ENCODE measurements around the gene TMEM234. TPM values are rescaled to one million over a fixed set of nuclear protein-coding genes. Genes with fewer than 3 reads are reported as not detected.

Gene TMEM234
- total and polyA plus RNA-seq, 2 of the 8 experiments (the other 6 are each of a cell fraction or from before 2014, with no cell fraction given), result 8.7 to 8.9 TPM

DNA sequence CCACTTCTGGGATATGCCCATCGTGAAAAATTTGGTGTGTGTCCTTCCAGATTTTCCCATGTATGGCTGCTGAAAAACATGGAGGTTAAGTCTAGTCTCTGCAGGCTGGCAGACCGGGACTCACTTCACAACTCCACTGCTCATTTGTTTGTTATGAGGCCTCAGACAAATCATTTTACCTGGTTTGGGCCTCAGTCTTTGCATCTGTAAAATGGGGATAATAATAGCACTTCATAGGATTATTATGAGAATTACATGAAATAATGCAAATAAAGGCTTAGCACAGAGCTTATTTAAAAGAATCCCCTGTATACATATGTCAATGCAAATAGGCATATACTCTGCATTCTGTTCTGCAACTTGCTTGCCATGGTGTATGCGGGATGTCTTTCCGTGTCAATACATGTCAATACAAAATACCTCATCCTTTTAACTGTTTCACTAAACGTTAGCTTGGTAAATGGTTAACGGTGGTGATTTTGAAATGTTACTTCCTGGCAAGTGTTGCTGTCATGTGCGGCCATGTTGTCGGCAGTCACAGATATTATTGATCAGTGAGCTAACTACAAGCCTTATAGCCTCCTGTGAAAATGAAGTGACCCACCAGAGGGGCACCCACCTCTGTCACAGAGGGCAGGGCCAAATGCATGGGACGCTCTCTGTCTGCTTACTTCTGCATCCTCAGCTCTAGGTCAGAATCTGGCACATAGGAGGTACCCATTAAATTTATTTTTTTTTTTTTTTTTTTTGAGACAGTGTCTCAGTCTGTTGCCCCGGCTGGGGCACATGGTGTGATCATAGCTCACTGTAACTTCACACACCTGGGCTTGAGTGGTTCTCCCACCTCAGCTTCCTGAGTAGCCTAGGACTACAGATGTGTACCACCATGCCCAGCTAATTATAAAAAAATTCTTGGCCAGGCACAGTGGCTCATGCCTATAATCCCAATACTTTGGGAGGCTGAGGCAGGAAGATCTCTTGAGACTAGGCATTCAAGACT lies 33.2 kb upstream of the TMEM234 start (continued):
- TF ChIP-seq, protein P1, sequence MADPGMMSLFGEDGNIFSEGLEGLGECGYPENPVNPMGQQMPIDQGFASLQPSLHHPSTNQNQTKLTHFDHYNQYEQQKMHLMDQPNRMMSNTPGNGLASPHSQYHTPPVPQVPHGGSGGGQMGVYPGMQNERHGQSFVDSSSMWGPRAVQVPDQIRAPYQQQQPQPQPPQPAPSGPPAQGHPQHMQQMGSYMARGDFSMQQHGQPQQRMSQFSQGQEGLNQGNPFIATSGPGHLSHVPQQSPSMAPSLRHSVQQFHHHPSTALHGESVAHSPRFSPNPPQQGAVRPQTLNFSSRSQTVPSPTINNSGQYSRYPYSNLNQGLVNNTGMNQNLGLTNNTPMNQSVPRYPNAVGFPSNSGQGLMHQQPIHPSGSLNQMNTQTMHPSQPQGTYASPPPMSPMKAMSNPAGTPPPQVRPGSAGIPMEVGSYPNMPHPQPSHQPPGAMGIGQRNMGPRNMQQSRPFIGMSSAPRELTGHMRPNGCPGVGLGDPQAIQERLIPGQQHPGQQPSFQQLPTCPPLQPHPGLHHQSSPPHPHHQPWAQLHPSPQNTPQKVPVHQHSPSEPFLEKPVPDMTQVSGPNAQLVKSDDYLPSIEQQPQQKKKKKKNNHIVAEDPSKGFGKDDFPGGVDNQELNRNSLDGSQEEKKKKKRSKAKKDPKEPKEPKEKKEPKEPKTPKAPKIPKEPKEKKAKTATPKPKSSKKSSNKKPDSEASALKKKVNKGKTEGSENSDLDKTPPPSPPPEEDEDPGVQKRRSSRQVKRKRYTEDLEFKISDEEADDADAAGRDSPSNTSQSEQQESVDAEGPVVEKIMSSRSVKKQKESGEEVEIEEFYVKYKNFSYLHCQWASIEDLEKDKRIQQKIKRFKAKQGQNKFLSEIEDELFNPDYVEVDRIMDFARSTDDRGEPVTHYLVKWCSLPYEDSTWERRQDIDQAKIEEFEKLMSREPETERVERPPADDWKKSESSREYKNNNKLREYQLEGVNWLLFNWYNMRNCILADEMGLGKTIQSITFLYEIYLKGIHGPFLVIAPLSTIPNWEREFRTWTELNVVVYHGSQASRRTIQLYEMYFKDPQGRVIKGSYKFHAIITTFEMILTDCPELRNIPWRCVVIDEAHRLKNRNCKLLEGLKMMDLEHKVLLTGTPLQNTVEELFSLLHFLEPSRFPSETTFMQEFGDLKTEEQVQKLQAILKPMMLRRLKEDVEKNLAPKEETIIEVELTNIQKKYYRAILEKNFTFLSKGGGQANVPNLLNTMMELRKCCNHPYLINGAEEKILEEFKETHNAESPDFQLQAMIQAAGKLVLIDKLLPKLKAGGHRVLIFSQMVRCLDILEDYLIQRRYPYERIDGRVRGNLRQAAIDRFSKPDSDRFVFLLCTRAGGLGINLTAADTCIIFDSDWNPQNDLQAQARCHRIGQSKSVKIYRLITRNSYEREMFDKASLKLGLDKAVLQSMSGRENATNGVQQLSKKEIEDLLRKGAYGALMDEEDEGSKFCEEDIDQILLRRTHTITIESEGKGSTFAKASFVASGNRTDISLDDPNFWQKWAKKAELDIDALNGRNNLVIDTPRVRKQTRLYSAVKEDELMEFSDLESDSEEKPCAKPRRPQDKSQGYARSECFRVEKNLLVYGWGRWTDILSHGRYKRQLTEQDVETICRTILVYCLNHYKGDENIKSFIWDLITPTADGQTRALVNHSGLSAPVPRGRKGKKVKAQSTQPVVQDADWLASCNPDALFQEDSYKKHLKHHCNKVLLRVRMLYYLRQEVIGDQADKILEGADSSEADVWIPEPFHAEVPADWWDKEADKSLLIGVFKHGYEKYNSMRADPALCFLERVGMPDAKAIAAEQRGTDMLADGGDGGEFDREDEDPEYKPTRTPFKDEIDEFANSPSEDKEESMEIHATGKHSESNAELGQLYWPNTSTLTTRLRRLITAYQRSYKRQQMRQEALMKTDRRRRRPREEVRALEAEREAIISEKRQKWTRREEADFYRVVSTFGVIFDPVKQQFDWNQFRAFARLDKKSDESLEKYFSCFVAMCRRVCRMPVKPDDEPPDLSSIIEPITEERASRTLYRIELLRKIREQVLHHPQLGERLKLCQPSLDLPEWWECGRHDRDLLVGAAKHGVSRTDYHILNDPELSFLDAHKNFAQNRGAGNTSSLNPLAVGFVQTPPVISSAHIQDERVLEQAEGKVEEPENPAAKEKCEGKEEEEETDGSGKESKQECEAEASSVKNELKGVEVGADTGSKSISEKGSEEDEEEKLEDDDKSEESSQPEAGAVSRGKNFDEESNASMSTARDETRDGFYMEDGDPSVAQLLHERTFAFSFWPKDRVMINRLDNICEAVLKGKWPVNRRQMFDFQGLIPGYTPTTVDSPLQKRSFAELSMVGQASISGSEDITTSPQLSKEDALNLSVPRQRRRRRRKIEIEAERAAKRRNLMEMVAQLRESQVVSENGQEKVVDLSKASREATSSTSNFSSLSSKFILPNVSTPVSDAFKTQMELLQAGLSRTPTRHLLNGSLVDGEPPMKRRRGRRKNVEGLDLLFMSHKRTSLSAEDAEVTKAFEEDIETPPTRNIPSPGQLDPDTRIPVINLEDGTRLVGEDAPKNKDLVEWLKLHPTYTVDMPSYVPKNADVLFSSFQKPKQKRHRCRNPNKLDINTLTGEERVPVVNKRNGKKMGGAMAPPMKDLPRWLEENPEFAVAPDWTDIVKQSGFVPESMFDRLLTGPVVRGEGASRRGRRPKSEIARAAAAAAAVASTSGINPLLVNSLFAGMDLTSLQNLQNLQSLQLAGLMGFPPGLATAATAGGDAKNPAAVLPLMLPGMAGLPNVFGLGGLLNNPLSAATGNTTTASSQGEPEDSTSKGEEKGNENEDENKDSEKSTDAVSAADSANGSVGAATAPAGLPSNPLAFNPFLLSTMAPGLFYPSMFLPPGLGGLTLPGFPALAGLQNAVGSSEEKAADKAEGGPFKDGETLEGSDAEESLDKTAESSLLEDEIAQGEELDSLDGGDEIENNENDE (IDR thresholded peaks at IDR 0.05; ENCODE audit: insufficient replicate concordance, low read length), result no peak
- no peak for TF ChIP-seq POU5F1 (IDR thresholded peaks at IDR 0.05; ENCODE audit: low read depth, low read length)
- TF ChIP-seq CHD1 (IDR thresholded peaks at IDR 0.05; ENCODE audit: low read depth, low read length), result no peak
- TF ChIP-seq RBBP5 (IDR thresholded peaks at IDR 0.05; ENCODE audit: borderline replicate concordance, low read depth, low read length), result no peak
- TF ChIP-seq CREB1 (IDR thresholded peaks at IDR 0.05), result no peak
- TF ChIP-seq, protein P2, sequence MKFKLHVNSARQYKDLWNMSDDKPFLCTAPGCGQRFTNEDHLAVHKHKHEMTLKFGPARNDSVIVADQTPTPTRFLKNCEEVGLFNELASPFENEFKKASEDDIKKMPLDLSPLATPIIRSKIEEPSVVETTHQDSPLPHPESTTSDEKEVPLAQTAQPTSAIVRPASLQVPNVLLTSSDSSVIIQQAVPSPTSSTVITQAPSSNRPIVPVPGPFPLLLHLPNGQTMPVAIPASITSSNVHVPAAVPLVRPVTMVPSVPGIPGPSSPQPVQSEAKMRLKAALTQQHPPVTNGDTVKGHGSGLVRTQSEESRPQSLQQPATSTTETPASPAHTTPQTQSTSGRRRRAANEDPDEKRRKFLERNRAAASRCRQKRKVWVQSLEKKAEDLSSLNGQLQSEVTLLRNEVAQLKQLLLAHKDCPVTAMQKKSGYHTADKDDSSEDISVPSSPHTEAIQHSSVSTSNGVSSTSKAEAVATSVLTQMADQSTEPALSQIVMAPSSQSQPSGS (IDR thresholded peaks at IDR 0.05; ENCODE audit: low read length), result no peak
- TF ChIP-seq HDAC2 (IDR thresholded peaks at IDR 0.05; ENCODE audit: borderline replicate concordance in 1 of 2, low read depth in 2 of 2, low read length in 2 of 2), result no peak

All from H1 (cell line).